LNCAP (cell line): ENCODE results near the gene BNIP5.
A peak's percentile ranks its signal among the peaks of the same experiment; 100 is the strongest.

ENCODE experiments used
- TF ChIP-seq, protein P1 (sequence below): fragments of 450-650 bp; IDR thresholded peaks from 2 replicates; pipeline ENCODE4 v1.5.1; 2017; ENCODE audit warnings: mild to moderate bottlenecking

The BNIP5 gene

DNA sequence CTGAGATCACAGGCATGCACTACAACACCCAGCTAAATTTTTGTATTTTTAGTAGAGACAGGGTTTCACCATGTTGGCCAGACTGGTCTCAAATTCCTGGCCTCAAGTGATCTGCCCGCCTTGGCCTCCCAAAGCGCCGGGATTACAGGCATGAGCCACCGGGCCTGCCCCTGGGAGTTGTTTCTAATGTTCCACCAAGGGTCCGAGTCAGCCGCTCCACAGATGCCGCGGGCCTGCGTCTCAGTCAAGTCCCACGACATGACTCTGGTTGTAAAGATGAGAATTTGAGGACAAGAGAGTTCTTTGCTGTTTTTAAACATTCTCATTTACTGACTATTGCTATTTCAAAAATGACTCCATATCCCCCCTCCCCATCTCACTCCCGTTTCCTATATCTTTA lies 30.8 kb downstream of the BNIP5 start:
- TF ChIP-seq, protein P1, sequence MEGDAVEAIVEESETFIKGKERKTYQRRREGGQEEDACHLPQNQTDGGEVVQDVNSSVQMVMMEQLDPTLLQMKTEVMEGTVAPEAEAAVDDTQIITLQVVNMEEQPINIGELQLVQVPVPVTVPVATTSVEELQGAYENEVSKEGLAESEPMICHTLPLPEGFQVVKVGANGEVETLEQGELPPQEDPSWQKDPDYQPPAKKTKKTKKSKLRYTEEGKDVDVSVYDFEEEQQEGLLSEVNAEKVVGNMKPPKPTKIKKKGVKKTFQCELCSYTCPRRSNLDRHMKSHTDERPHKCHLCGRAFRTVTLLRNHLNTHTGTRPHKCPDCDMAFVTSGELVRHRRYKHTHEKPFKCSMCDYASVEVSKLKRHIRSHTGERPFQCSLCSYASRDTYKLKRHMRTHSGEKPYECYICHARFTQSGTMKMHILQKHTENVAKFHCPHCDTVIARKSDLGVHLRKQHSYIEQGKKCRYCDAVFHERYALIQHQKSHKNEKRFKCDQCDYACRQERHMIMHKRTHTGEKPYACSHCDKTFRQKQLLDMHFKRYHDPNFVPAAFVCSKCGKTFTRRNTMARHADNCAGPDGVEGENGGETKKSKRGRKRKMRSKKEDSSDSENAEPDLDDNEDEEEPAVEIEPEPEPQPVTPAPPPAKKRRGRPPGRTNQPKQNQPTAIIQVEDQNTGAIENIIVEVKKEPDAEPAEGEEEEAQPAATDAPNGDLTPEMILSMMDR, result no peak

GRCh38 chr6:36302227-36302976 lies 34.3 kb downstream of the BNIP5 start:
- TF ChIP-seq, protein P1, result peak; percentile 90

- TF ChIP-seq, protein P1, result no peak
These were observed 34.9 kb downstream of the BNIP5 start for GRCh38 chr6:36301781-36302180.

DNA sequence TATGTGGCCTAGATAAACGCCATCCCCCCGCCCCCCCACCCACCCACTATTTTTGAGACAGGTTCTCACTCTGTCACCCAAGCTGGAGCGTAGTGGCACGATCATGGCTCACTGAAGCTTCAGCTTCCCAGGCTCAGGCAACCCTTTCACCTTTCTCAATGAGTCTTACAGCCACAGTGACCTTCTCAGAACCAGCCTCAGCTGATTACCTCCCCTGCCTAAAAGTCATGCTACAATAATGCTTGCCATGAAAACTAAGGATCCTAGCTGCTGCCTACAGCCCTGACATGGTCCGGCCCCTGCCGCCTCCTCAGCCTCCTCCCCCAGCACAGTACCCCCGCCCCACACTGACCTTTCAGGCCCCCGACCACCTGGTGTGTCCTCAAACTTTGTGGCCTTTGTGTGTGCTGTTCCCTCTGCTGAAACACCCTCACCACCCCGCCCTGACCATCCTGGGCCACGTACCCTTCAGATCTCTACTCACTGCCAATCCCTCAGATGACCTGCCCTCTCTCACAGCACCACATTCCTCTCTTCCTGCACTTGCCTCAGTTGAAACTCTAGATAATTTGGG lies 35.5 kb downstream of the BNIP5 start:
- TF ChIP-seq, protein P1, result no peak

DNA sequence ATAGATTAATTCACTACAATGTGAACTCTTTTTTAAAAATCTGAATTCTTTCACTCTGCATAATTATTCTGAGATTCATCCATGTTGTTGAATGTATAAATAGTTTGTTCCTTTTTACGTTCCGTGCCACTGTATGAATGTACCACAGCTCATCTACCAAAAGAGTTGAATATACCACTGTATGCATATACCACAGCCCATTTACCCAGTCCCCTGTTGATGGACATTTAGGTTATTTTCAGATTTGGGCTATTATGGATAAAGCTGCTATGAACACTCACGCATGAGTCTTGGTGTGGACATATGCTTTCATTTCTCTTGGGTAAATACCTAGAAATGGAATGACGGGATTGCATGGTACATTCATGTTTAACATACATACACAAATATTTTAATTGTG lies 38.7 kb downstream of the BNIP5 start:
- TF ChIP-seq, protein P1, result no peak

DNA sequence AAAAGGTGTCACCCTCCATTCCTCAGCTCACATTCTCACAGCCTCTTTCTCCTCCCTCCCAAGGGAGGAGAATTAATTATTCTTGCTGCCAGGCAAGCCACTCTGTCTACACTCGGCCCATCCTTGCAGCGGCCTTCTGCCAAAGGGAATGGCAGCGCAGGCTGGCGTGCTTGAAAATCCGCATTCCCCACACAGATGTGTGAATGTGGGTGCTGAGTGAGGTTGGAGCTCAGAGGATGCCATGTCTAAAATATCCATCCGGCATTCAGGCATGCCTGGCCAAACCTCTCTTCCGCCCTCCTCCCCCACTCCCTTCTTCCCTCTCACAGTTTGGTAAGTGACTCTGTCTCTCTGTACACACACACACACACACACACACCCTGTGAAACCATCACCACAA lies 39.2 kb downstream of the BNIP5 start:
- TF ChIP-seq, protein P1, result no peak

DNA sequence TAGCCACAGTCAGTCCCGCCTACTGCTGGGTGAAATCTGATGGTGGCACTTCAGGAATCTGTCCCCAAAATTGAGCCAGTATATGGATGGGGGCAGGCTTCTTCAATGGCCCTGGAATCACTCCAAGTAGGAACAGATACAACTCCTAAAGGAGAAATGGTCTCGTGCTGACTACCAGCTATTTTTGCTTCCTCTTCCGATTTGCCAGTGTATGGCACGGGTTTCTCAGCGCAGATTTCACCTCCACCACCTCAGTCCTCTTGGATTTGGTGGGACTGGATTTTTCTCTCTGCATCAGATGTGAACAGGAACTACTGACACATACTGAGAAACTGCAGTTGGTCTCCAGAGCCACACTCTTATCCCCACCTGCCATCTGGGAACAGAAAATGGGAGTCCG lies 39.6 kb downstream of the BNIP5 start:
- TF ChIP-seq, protein P1, result no peak
